ENCODE measurements around the gene HELZ.
"Not testable (repeated sequence)": the region's sequence is repeated elsewhere in the genome, so short reads cannot be mapped to it uniquely, and the experiment has no call there.

Gene HELZ

GRCh38 chr17:67138392-67138791 is 106.6 kb downstream of the HELZ start:
- no peak for DNase-seq

- no peak for DNase-seq
These were observed 107.1 kb downstream of the HELZ start for GRCh38 chr17:67137860-67138259.

GRCh38 chr17:67137026-67137370 is 108.0 kb downstream of the HELZ start:
- DNase-seq = no peak

- no peak for DNase-seq
These were observed 108.6 kb downstream of the HELZ start for GRCh38 chr17:67136191-67137025.

- DNase-seq = no peak
These were observed 111.8 kb downstream of the HELZ start for GRCh38 chr17:67133161-67133560.

GRCh38 chr17:67132366-67132765 is 112.6 kb downstream of the HELZ start:
- no peak for DNase-seq

- DNase-seq = no peak
These were observed 114.2 kb downstream of the HELZ start for GRCh38 chr17:67130768-67131167.

GRCh38 chr17:67129283-67129682 is 115.7 kb downstream of the HELZ start:
- DNase-seq = no peak

- no peak for DNase-seq
These were observed 116.3 kb downstream of the HELZ start for GRCh38 chr17:67128700-67129099.

GRCh38 chr17:67127925-67128324 is 117.1 kb downstream of the HELZ start:
- DNase-seq = no peak

- no peak for DNase-seq
These were observed 118.0 kb downstream of the HELZ start for GRCh38 chr17:67126983-67127382.

- not testable (repeated sequence) for DNase-seq
These were observed 118.5 kb downstream of the HELZ start for GRCh38 chr17:67126543-67126942.

GRCh38 chr17:67125924-67126323 is 119.1 kb downstream of the HELZ start:
- no peak for DNase-seq

- no peak for DNase-seq
These were observed 119.6 kb downstream of the HELZ start for GRCh38 chr17:67125417-67125816.

GRCh38 chr17:67124450-67125148 is 120.4 kb downstream of the HELZ start:
- DNase-seq = no peak

GRCh38 chr17:67123699-67124098 is 121.3 kb downstream of the HELZ start:
- DNase-seq = no peak

- DNase-seq = no peak
These were observed 123.6 kb downstream of the HELZ start for GRCh38 chr17:67121316-67121891.

GRCh38 chr17:67119102-67119501 is 125.9 kb downstream of the HELZ start:
- no peak for DNase-seq

GRCh38 chr17:67116045-67116575 is 128.9 kb downstream of the HELZ start:
- DNase-seq = no peak

- DNase-seq = no peak
These were observed 129.6 kb downstream of the HELZ start for GRCh38 chr17:67115401-67115800.

- DNase-seq = no peak
These were observed 131.5 kb downstream of the HELZ start for GRCh38 chr17:67113486-67113885.

- DNase-seq = no peak
These were observed 133.2 kb downstream of the HELZ start for GRCh38 chr17:67111808-67112207.

GRCh38 chr17:67111327-67111726 is 133.7 kb downstream of the HELZ start:
- no peak for DNase-seq

GRCh38 chr17:67110619-67111018 is 134.4 kb downstream of the HELZ start:
- DNase-seq = no peak

Measured in effector CD4-positive, alpha-beta T cell (primary cell).